Measurements from ENCODE around the gene FBXL14.
A peak's percentile ranks its signal among the peaks of the same experiment; 100 is the strongest.

The FBXL14 gene

DNA sequence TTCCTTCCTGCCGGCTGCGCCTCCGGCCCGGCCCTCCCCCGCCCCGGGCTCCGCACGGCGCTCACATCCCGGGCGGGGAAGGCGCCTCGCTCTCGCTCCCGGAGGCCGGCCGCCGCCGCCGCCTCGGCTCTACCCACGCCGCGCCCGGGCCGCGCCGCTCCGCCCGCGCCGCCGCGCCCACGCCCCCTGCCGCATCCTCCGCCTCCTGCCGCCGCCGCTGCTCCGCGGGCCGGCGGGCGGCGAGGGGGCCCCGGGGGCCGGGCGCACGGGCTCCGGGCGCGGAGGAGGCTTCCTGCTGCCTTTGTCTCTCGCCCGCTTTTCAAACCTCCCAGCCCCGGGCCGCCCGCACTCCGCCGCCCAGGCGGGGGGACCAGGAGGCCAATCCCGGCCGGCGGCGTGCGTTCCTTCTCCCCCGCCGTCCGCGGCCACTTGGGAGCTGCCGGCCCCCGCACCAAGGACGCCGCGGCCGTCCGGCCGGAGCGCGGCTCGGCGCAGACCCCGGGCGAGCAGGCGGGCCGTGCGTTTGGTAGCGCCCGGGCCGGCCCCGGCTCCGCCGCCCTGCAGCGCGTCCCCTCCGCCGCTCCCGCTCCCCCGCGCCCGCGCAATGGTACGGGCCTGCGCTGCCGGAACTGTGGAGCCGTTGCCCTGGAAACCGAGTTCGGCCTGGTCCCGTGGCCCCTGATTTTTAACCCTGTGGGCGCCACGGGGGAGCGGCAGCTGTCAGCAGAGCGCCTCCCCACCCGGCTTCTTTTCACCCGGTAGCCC, at the start of gene FBXL14:
Gene FBXL14 (minus strand): TSS at position 321 of the 765 bp plus-strand sequence. CDS start 515 bp downstream, outside the sequence.
- DNase-seq: peak in 1 of 2 experiments; percentile 81

DNA sequence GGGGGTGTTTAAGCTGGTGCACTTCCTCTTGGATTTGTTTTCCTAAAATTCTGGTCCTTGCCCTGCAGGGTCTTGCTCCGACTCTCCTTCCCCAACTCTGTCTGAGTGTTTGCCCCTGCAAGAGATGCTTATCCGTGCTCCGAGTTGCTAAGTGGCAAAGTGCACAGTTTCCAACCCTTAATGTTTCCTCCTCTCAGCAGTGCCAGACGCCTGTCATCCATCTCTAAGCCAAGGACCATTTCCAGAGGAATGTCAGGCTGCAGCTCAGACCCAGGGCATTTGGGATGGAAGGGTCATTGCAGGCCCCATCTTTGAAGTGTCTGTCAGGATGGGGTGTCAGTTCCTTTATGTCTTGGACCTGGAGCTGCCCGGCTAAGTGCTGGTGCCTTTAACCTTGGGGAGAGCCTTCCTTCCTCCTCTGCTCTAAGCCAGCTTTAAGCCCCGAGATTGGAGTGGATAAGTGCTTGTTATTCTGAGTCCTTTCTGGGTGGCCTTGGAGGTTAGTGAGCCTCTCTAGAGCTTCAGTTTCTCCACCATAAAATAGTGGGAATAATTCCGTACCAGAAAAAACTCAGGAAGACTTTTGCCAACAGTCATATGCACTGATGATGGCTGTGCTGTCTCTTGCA, 49.6 kb upstream of the FBXL14 start:
- DNase-seq: no peak

- DNase-seq: no peak
These were observed 48.7 kb upstream of the FBXL14 start for GRCh38 chr12:1643043-1643442.

DNA sequence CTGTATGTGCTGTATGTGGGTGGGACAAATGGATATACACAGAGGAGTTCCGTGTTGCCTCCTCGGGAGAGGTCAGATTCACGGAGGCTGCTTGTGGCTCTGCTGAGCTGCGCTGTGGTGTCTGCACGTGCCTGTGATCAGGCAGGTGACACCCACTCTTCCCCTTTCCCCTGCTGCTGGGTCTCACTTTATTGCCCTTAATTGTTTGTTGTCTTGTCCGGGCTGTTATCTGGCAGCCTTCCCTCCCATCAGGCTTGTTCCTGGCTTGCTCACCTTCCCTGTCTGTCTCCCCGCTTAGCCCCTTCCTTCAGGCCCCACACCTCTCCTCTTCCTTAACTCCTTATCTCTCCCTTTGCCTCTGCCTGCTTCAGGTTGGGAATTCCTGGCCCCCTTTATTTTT, 48.1 kb upstream of the FBXL14 start:
- DNase-seq: no peak

GRCh38 chr12:1640328-1641234, 46.2 kb upstream of the FBXL14 start:
- no peak for DNase-seq

DNA sequence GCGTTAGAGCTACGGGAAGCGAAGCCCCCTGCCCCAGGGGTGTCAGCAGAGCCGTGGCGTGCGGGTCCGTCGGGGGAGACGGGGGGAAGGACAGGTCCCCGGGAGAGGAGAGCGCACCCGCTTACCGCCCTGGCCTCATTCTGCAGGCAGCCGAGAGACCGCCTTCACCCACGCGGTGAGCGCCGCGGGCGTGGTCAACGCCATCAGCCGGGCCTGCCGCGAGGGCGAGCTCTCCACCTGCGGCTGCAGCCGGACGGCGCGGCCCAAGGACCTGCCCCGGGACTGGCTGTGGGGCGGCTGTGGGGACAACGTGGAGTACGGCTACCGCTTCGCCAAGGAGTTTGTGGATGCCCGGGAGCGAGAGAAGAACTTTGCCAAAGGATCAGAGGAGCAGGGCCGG, 45.2 kb upstream of the FBXL14 start:
- DNase-seq: no peak

- no peak for DNase-seq
These were observed 43.8 kb upstream of the FBXL14 start for GRCh38 chr12:1638203-1638602.

DNA sequence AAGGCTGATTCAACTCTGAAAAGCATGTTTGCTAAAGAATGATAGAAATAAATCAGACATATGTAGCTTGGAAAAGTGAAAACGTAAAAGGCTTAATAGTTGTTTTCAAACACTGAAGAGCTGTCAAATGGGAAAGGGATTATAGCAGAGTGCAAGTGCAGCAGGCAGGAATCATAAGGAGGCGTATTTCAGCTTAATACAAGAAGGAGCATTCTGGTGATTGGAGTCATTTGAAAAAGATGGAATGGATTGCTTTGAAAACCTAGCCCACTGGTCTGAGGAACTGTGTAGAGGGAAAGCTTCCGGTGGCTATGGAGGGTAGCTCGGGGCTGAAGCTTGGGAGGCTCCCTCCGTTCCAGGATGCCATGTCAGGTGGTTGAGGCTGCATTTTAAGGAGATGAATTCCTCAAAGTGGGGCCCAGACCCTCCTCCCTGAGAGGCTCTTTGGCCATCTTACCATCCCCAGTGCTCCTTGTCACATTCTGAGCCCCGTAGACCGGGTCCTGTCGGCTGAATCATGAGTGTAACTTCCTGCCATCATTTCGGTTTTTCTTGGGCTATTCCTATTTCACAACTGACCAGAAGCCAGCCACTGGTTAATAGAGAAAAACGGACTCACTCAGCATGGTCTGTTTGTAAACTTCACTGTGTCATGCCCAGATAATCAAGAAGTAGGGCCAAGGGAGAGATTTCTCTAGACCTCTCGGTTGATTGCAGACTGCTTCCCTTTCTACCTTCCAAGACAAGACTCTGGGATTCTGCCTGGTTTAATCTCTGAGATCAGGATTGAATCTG, 41.1 kb upstream of the FBXL14 start:
- no peak for DNase-seq

DNA sequence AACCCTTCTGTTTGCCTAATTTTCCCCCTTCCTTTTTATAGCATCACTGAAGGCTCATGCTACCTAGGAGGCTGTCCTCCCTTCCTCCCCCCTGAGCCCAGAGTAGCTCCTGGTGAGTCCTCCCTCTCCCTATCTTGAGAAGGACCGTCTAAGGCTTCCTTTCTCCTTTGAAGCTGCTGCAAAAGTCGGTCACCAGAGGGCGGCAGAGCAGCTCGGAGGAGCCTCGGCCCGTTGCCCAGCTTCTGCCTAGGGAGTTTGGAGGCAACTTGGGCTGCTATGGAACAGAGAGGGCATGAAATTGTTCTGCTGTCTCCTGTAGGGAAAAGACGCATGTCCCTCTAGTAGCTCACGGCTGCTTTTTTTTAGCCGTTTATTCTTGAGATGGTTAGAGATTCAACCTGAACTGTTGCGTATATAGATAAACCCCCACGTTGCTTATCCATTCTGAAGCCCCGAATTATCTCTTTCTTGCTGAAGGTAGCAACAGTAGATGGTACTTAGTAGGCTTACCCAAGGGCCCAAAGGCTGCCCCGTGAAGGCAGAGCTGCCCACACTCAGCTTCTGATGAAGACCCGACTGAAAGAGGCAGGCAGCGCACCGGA, 40.3 kb upstream of the FBXL14 start:
- DNase-seq: peak in 1 of 2 experiments; percentile 17

GRCh38 chr12:1634149-1634548, 39.8 kb upstream of the FBXL14 start:
- DNase-seq: no peak

GRCh38 chr12:1633459-1633858, 39.1 kb upstream of the FBXL14 start:
- DNase-seq: no peak

GRCh38 chr12:1632702-1633101, 38.3 kb upstream of the FBXL14 start:
- no peak for DNase-seq

DNA sequence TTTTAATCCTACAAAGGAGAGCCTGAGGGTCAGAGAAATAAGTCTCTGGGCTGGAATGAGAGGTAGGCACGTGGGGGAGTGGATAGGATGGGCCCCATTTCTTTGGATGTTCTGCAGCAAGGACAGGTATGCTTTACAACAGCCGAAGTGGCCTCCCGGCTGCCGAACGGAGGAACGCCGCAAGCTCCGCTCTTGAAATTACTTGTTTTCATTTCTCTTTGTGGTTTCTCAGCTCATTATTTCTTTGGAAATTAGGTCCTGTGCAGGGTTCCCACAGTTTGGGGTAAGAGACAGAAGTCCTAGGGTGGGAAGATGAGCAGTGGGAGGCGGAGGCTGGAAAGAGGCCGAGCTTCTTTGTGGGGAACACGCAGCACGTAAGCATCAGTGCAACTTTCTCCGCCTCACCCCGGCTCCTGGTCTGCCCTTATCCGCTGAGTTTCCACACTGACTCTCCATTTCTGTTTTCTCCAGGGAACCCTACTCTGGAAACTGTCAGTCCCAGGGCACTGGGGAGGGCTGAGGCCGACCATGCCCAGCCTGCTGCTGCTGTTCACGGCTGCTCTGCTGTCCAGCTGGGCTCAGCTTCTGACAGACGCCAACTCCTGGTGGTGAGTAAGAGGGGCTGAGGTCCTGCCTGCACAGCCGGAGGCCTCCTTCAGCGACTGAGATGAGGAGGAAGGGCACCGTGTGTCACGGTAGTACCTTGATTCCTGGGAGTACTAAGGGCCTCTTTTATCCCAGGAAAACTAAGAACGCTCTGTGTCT, 36.6 kb upstream of the FBXL14 start:
- DNase-seq: no peak

DNA sequence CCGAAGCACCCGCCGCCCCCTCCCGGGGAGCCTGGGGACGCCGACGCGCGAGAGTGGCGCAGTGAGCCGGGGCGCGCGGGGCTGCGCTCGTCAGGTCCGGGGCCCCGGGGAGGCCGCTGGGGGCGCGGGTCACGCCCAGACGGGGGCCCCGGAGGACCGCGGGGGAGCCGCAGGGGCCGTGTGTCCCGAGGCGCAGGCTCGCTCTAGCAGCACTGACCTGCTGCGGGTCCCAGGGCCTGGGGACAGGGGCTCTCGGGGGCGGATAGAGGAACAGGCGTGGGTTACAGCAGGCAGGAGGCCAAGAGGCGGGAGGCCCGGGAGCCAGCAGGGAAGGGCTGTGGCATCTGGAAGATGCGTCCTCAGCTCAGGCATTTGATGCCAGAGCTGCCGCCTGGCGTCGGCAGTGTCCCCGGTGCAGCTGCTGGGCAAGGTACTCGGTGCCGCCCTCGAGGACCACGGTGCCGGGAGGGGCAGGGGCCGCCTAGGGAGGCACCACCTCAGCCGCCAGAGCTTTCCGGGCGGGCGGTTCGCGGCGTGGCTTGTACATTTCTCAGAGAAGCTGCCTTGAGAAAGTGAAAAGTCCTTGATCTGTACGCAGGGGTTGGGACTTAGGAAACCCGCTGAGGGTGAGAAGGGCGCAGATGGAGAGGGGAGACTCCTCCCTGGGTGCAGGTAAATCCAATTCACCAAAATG, 35.9 kb upstream of the FBXL14 start:
- DNase-seq: no peak

DNA sequence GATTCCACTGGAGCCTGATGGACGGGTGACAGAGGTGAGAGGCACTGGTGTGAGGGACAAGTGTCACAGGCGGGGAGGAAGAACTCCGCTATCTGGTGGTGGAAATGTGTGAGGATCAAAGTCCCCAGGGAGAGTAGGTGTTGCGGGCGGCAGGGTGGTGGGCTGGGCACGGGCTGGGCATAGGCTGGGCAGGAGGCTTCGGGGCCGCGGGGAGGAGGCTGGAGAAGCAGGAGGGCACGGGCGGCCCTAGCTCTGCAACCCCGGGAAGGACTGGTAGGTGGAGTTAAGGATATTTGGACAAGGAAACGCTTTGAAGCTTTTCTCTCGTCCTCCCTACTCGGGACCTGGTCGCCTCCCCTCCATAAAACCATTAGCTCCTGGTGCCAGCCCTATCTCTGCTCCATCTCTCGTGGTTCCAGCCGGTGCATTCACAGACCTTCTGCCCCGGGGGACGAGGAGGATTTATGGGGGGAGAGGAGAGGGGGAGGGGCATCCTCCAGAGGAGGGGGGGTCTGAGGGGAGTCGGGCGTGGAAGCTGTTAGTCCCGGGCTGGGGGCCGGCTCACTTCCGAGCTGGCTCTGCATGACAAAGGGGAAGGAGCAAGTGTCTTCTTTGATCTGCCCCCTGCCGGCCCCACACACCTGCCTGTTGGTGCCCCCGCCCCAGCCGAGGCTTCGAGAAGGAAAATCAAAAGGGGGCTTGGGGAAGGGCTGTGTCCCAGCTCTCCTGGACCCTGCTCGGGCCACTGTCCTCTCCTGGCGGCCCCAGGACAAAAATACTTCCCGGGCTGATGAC, 35.2 kb upstream of the FBXL14 start:
- DNase-seq: no peak

- DNase-seq: no peak
These were observed 34.4 kb upstream of the FBXL14 start, which contains the start of gene WNT5B for GRCh38 chr12:1628666-1629337. Gene WNT5B, plus strand, starts transcription at chr12:1629231. Its CDS starts 2,124 bp downstream, at chr12:1631355.

DNA sequence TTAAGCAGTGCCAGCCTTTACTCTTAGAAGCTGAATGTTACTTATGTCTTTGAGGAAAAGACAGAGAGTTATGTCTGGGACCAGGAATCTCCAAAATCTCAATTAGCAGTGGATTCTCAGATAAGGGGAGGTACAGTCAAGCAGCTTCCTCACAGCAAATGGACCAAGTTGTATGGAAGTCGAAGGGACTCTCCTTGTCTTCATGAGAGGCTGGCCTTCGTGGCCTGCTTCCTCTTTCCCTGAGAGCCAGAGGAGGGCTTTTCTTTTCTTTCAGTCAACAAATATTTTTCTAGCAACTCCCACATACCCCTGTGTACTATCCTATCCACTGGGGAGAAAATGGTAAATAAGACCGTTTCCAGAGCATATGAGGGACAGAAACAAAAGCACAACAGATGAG, 28.0 kb upstream of the FBXL14 start:
- DNase-seq: no peak

DNA sequence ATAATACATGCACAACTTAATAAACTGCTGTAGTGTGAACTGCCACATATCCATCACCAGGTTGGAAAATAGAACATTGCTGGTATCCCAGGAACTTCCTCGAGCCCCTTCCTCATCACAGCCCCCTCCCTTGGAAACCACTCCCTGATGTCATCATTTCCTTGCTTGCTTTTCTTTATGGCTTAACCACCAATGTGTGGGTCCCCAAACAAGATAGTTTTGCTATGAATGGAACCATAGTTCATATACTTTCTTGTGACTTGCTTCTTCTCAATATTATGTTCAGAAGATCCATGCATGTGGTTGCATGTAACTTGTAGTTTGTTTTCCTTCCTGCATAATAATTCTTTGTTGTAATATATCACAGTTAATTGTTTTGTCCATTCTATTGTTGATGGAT, 25.7 kb upstream of the FBXL14 start:
- DNase-seq: no peak

DNA sequence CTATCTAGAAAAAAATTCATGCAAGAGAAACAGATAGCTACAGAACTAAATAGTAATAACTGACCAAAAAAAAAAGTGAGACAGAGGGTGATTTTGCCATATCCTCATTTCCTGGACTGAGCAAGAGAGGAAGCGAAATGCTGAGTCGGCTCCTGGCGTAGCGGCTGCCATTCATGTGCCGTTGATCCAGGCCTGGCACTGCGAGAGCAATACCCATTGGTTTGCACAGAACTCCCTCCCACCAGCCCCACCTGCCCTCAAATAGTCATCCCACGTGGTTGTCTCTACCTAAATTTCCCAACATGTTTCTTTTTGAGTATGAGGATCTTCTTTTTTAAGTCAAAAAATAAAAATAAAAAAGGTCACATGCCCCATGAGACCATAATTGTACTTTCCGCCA, 25.2 kb upstream of the FBXL14 start:
- no peak for DNase-seq

All from NCI-H187 (cell line).